AG10803 (cell line): ENCODE data around the gene MKKS.
A peak's percentile ranks its signal among the peaks of the same experiment; 100 is the strongest.

Experiments
- DNase-seq: peaks from one replicate; pipeline ENCODE4 v3.0.0; 2010; ENCODE audit warnings: low read depth
- H3K4me3 ChIP-seq: 2 replicates; pipeline ENCODE4 v1.5.1; 2011; ENCODE audit warnings: mild to moderate bottlenecking, low read length, control low read depth
- CTCF ChIP-seq: conservative IDR thresholded peaks from 2 replicates; pipeline ENCODE4 v1.5.1; 2011; ENCODE audit warnings: mild to moderate bottlenecking, low read length, control low read depth, inconsistent platforms

MKKS gene

GRCh38 chr20:10433623-10434466 is at the start of gene MKKS:
Gene MKKS, minus strand, starts transcription at chr20:10434222. Its CDS starts 20,708 bp downstream, at chr20:10413514.
- 0 out of 2 replicates have a peak, but pooled peaks have one; percentile 7 for TF ChIP-seq CTCF
- H3K4me3 ChIP-seq: peak within 1 kb of the TSS; percentile 95
- DNase-seq: peak; percentile 93

- DNase-seq: no peak
- TF ChIP-seq CTCF: no peak
These were observed 49.7 kb upstream of the MKKS start for GRCh38 chr20:10483691-10484090.

GRCh38 chr20:10481676-10482075 is 47.7 kb upstream of the MKKS start:
- no peak for TF ChIP-seq CTCF
- DNase-seq: no peak
- H3K4me3 ChIP-seq: no peak overlapping the region

More at GRCh38 chr20:10483691-10484090, 49.7 kb upstream of the MKKS start:
- H3K4me3 ChIP-seq: no peak overlapping the region

DNA sequence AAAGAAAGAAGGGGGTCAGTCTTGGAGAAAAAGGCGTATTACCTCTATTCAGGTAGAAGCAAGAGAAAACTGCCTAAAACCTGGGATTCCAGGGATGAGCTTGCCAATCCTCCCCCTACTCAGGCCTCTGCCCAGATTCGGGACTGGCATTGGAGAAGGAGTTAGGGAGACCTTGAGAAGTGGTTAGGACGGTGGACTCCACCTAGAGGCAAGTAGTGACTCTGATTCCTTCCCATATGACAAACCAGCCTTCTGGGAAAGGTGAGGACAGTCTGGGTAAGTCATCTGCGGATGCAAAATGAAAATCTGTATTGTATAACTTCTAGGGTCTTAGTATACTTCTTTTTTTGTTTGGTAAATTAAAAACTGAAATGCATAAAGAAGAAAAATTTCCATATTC is 44.9 kb upstream of the MKKS start:
- no peak for DNase-seq
- no peak overlapping the region for H3K4me3 ChIP-seq
- no peak for TF ChIP-seq CTCF

GRCh38 chr20:10478205-10478604 is 44.2 kb upstream of the MKKS start:
- DNase-seq: no peak
- TF ChIP-seq CTCF: no peak
- no peak overlapping the region for H3K4me3 ChIP-seq

DNA sequence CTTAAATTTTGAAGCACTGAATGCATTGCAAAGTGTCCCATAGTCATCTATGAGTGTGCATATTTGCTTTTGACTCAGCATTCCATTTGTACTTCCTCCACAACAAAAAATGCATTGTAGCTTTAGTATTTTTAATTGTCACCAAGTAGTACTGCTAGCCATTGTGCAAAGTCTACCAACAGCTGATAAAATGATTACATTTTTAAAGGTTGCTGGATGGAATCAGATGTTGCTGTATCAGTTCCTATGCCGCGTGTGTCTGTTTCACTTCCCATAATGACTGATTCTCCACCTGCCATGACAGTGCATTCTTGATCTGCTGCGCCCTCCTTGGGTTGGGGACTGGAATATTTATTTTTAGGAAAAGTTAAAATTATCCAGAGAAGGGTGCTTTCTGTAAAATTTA is 42.3 kb upstream of the MKKS start:
- H3K4me3 ChIP-seq: no peak overlapping the region
- no peak for TF ChIP-seq CTCF
- DNase-seq: peak; percentile 55

GRCh38 chr20:10475225-10475624 is 41.2 kb upstream of the MKKS start:
- DNase-seq: no peak
- H3K4me3 ChIP-seq: no peak overlapping the region
- no peak for TF ChIP-seq CTCF
